Measurements from ENCODE around the gene PARL.

GRCh38 chr3:183870563-183870962 lies 14.1 kb downstream of the PARL start:
- TF ChIP-seq SIN3A (IDR thresholded peaks at IDR 0.05; ENCODE audit: borderline replicate concordance, insufficient read depth, low read length) (no peak), TAF1 (IDR thresholded peaks at IDR 0.05; ENCODE audit: borderline replicate concordance, insufficient read depth, low read length) (no peak), REST (IDR thresholded peaks at IDR 0.05; ENCODE audit: insufficient read depth in 1 of 2, low read depth in 2 of 2, low read length in 2 of 2) (no peak), POLR2AphosphoS5 (IDR thresholded peaks at IDR 0.05; ENCODE audit: low read depth, low read length) (no peak), FOXP2 (optimal IDR thresholded peaks at IDR 0.05; ENCODE audit: borderline replicate concordance, extremely low read depth, extremely low read length, insufficient read depth) (no peak)
